HepG2 (cell line): Measurements from ENCODE around the gene TBX3. TPM values are rescaled to one million over a fixed set of nuclear protein-coding genes. Genes with fewer than 3 reads are reported as not detected.

Experiments
- ATAC-seq: fragments of 200-7000 bp; cut with Tn5 transposase; 3 replicates; pipeline ENCODE4 v1.9.1; 2020; ENCODE audit warnings: mild to moderate bottlenecking, moderate library complexity
- BruUV-seq: library from RNA; stranded (reverse); fragments of 400-500 nt; replicated peaks from 2 replicates; lab custom pipeline; 2021; lab: Mats Ljungman, UMichigan
- CTCF ChIA-PET: fragments of 300-600 bp; formaldehyde crosslinking; extraction: SDS; loops from one replicate; lab custom pipeline; 2021; ENCODE audit warnings: low total read pairs, inconsistent platforms, low intra/inter-chr PET ratio; lab: Yijun Ruan, JAX
- POLR2A ChIA-PET: fragments of 350-600 bp; sonication (Branson Sonifier 250); formaldehyde crosslinking; loops from one replicate; lab custom pipeline; 2020; ENCODE audit warnings: antibody characterized with exemption, inconsistent platforms; lab: Yijun Ruan, JAX
- DNase-seq: peaks from one replicate; pipeline ENCODE4 v3.0.0-alpha.2; 2015; ENCODE audit warnings: low spot score
- FAIRE-seq: peaks from 3 replicates; lab custom pipeline; 2011; peaks lifted over from hg19 to GRCh38; lab: Jason Lieb, UNC
- H2AFZ ChIP-seq: one replicate; pipeline ENCODE4 v1.6.1; 2011; ENCODE audit warnings: low read length, inconsistent platforms
- H3K27ac ChIP-seq: fragments of 300-600 bp; 3 replicates; pipeline ENCODE4 v1.8.0; 2011; ENCODE audit warnings: mixed run types, mild to moderate bottlenecking, mixed read lengths, low read length, inconsistent platforms; ENCODE audit not compliant: insufficient read depth; ENCODE audit errors: extremely low read length
- H3K27me3 ChIP-seq, 2 experiments: fragments of 200-600 bp in 1 of 2; 2 replicates in 1 of 2; 3 replicates in 1 of 2; pipeline versions ENCODE4 v1.6.0 to v1.8.0; 2011; ENCODE audit warnings: low read length in 2 of 2, mild to moderate bottlenecking in 2 of 2, moderate library complexity in 2 of 2, inconsistent platforms in 1 of 2; ENCODE audit not compliant: insufficient read depth in 2 of 2, control insufficient read depth in 1 of 2
- H3K36me3 ChIP-seq, 2 experiments: fragments of 200-600 bp in 1 of 2; replicated peaks in 1 of 2; 2 replicates in 1 of 2; 3 replicates in 1 of 2; pipeline versions ENCODE4 v1.5.1 to v1.8.0; 2011; ENCODE audit warnings: low read length in 2 of 2, inconsistent platforms in 1 of 2; ENCODE audit not compliant: insufficient read depth in 2 of 2, control insufficient read depth in 1 of 2
- H3K4me1 ChIP-seq: 2 replicates; pipeline ENCODE4 v1.5.1; 2012; ENCODE audit warnings: low read length, inconsistent platforms; ENCODE audit not compliant: insufficient read depth
- H3K4me2 ChIP-seq: 2 replicates; pipeline ENCODE4 v1.6.0; 2011; ENCODE audit warnings: low read depth, low read length, inconsistent platforms
- H3K4me3 ChIP-seq, 3 experiments: fragments of 200-600 bp in 1 of 3; sonication (generic), shearing (Covaris generic) in 1 of 3; replicated peaks in 1 of 3; 2 replicates each; pipeline ENCODE4 v1.5.1; 2011 to 2016; ENCODE audit warnings: low read length in 3 of 3, inconsistent platforms in 2 of 3, low read depth in 2 of 3, mild to moderate bottlenecking in 2 of 3, control low read depth in 1 of 3, mixed read lengths in 1 of 3; ENCODE audit not compliant: insufficient read depth in 1 of 3
- H3K79me2 ChIP-seq: one replicate; pipeline ENCODE4 v1.6.1; 2011; ENCODE audit warnings: low read length, inconsistent platforms; ENCODE audit not compliant: insufficient read depth
- H3K9ac ChIP-seq: 2 replicates; pipeline ENCODE4 v1.6.0; 2011; ENCODE audit warnings: mild to moderate bottlenecking, low read depth, low read length, inconsistent platforms; ENCODE audit not compliant: insufficient read depth
- H3K9me3 ChIP-seq: 2 replicates; pipeline ENCODE4 v1.5.1; 2012; ENCODE audit warnings: mild to moderate bottlenecking, low read length
- H4K20me1 ChIP-seq: 2 replicates; pipeline ENCODE4 v1.6.0; 2011; ENCODE audit warnings: inconsistent platforms, mild to moderate bottlenecking, low read length, moderate library complexity; ENCODE audit not compliant: insufficient read depth
- FIP1L1 ChIP-seq: fragments of 200-400 bp; formaldehyde crosslinking; IDR thresholded peaks from 2 replicates; pipeline ENCODE4 v1.6.1; 2018; ENCODE audit warnings: low read depth, mild to moderate bottlenecking, low read length, moderate library complexity, borderline replicate concordance; ENCODE audit not compliant: insufficient read depth
- FOXC1 ChIP-seq: sonication (generic); formaldehyde crosslinking; IDR thresholded peaks from 2 replicates; pipeline ENCODE4 v1.8.0; 2022; ENCODE audit warnings: mild to moderate bottlenecking, missing genetic modification reagents, borderline replicate concordance
- GTF2F1 ChIP-seq: fragments of 150-350 bp; IDR thresholded peaks from 2 replicates; pipeline ENCODE4 v1.6.1; 2014; ENCODE audit warnings: low read length
- HMG20A ChIP-seq: IDR thresholded peaks from 2 replicates; pipeline ENCODE4 v1.6.1; 2016; ENCODE audit warnings: borderline replicate concordance
- JARID2 ChIP-seq: sonication (generic); formaldehyde crosslinking; IDR thresholded peaks from 2 replicates; pipeline ENCODE4 v1.8.1; 2023; ENCODE audit warnings: missing genetic modification reagents, inconsistent platforms; ENCODE audit not compliant: insufficient replicate concordance
- JUND ChIP-seq: sonication (generic); formaldehyde crosslinking; IDR thresholded peaks from 2 replicates; pipeline ENCODE4 v1.8.0; 2022; ENCODE audit warnings: mild to moderate bottlenecking, missing genetic modification reagents
- RARA ChIP-seq: IDR thresholded peaks from 2 replicates; pipeline ENCODE4 v1.6.1; 2016; ENCODE audit warnings: missing genetic modification reagents, missing compliant biosample characterization
- SNAI1 ChIP-seq: sonication (generic); formaldehyde crosslinking; IDR thresholded peaks from 2 replicates; pipeline ENCODE4 v1.5.0; 2020; ENCODE audit warnings: mild to moderate bottlenecking, missing genetic modification reagents, borderline replicate concordance
- ZNF296 ChIP-seq: sonication (generic); formaldehyde crosslinking; conservative IDR thresholded peaks from 2 replicates; pipeline ENCODE4 v1.5.0; 2020; ENCODE audit warnings: mild to moderate bottlenecking, missing genetic modification reagents
- ZNF318 ChIP-seq: sonication (generic); formaldehyde crosslinking; IDR thresholded peaks from 2 replicates; pipeline ENCODE4 v1.4.0; 2020; ENCODE audit warnings: mild to moderate bottlenecking, missing genetic modification reagents
- ZNF34 ChIP-seq: sonication (generic); formaldehyde crosslinking; IDR thresholded peaks from 2 replicates; pipeline ENCODE4 v1.4.0; 2020; ENCODE audit warnings: mild to moderate bottlenecking, missing genetic modification reagents, borderline replicate concordance
- ZNF713 ChIP-seq: sonication (generic); formaldehyde crosslinking; IDR thresholded peaks from 2 replicates; pipeline ENCODE4 v1.4.0; 2020; ENCODE audit warnings: mild to moderate bottlenecking, missing genetic modification reagents
- ZXDC ChIP-seq: sonication (generic); formaldehyde crosslinking; IDR thresholded peaks from 2 replicates; pipeline ENCODE4 v1.5.0; 2020; ENCODE audit warnings: mild to moderate bottlenecking, missing genetic modification reagents
- WGBS: methylation state at CpG from one replicate; pipeline ENCODE4 v1.1.6; 2017; ENCODE audit warnings: low lambda C conversion rate; 5-methylcytosine and 5-hydroxymethylcytosine counted together
- in situ Hi-C: cut with HindIII; loops from 2 replicates; pipeline ENCODE4 v1.10.0; 2017; ENCODE audit warnings: low pct_unique_long_range_greater_than_20kb; ENCODE audit not compliant: extremely low pct_ligation_motif_present
- intact Hi-C: fragments of 100-400 bp; cut with micrococcal nuclease; formaldehyde crosslinking; loops from one replicate; pipeline ENCODE4 v1.10.0; 2022; ENCODE audit not compliant: unreplicated experiment
- polyA plus RNA-seq, 8 experiments: library from polyadenylated mRNA; depleted of rRNA in 3 of 8; stranded (reverse) in 7 of 8; unstranded in 1 of 8; fragments of >200 nt; fragmentation: Illumina TruSeq in 4 of 8; extraction: Trizol in 4 of 8; gene quantifications; 2 replicates each; pipeline versions ENCODE4 v1.2.1 to v1.2.3, GENCODE V29; 2011 to 2016; ENCODE audit warnings: low read depth in 4 of 8, missing spikeins in 1 of 8, mixed read lengths in 1 of 8; ENCODE audit not compliant: insufficient read depth in 1 of 8
- total RNA-seq, 5 experiments: library from RNA; depleted of rRNA; stranded (reverse); fragments of >200 nt; fragmentation: Illumina TruSeq; extraction: Trizol; gene quantifications; 2 replicates each; pipeline ENCODE4 v1.2.3, GENCODE V29; 2016; ENCODE audit warnings: low read depth in 1 of 5

The TBX3 gene
- total and polyA plus RNA-seq, 2 of the 13 experiments (the other 11 are each of a cell fraction or from before 2014, with no cell fraction given): 27.1 to 42.4 TPM

GRCh38 chr12:114693532-114693931 lies 9.6 kb upstream of the TBX3 start:
- Histone ChIP-seq H3K36me3 (no peaks in the 10 kb centered on the region), H2AFZ (no peak overlapping the region), H3K4me3 (no peak overlapping the region), H3K9me3 (no peaks in the 10 kb centered on the region), H3K79me2 (no peaks in the 10 kb centered on the region), H3K9ac (no peak overlapping the region), H4K20me1 (no peaks in the 10 kb centered on the region), H3K4me2 (no peak overlapping the region), H3K4me1 (peaks cover 17% of the 10 kb centered on the region)
- intact Hi-C loops: no loop called here
- ChIA-PET POLR2A (no interaction called here), CTCF (no interaction called here)
- no TSS peak for BruUV-seq
- ATAC-seq (no peak), DNase-seq (no peak), FAIRE-seq (no peak)
- in situ Hi-C loops: no loop called here
- TF ChIP-seq RARA (CRISPR knock-in tag): no peak
- no peak for TF ChIP-seq ZNF296 (CRISPR knock-in tag)
- no peak for TF ChIP-seq FIP1L1
- no peak for TF ChIP-seq SNAI1 (CRISPR knock-in tag)
- TF ChIP-seq ZXDC (CRISPR knock-in tag): no peak
- no peak for TF ChIP-seq FOXC1 (CRISPR knock-in tag)
- TF ChIP-seq HMG20A: no peak
- no peak for TF ChIP-seq JUND (CRISPR knock-in tag)
- TF ChIP-seq ZNF713 (CRISPR knock-in tag): no peak
- TF ChIP-seq ZNF318 (CRISPR knock-in tag): no peak
- no peak for TF ChIP-seq GTF2F1
- TF ChIP-seq JARID2 (CRISPR knock-in tag): no peak
- TF ChIP-seq ZNF34 (CRISPR knock-in tag): no peak
- TF ChIP-seq, all 625 proteins: peak for 0
- Histone ChIP-seq H3K27me3 (no peaks in the 10 kb centered on the region), H3K27ac (no peak overlapping the region)
- 93% methylated on average over 6 of the region's 6 CpGs for WGBS
